ENCODE measurements around the gene EPHB1.

The EPHB1 gene

GRCh38 chr3:135172191-135172869 is 377.3 kb downstream of the EPHB1 start:
- no peak for DNase-seq

- no peak for DNase-seq
These were observed 380.7 kb downstream of the EPHB1 start for GRCh38 chr3:135175728-135176277.

- DNase-seq, result no peak
These were observed 381.8 kb downstream of the EPHB1 start for GRCh38 chr3:135176881-135177280.

GRCh38 chr3:135178566-135178965 is 383.5 kb downstream of the EPHB1 start:
- no peak for DNase-seq

GRCh38 chr3:135181408-135181807 is 386.3 kb downstream of the EPHB1 start:
- no peak for DNase-seq

GRCh38 chr3:135182364-135182998 is 387.4 kb downstream of the EPHB1 start:
- DNase-seq, result no peak

GRCh38 chr3:135190658-135191057 is 395.6 kb downstream of the EPHB1 start:
- no peak for DNase-seq

- DNase-seq, result no peak
These were observed 396.6 kb downstream of the EPHB1 start for GRCh38 chr3:135191708-135192107.

- no peak for DNase-seq
These were observed 397.9 kb downstream of the EPHB1 start for GRCh38 chr3:135192929-135193328.

GRCh38 chr3:135197246-135197645 is 402.2 kb downstream of the EPHB1 start:
- no peak for DNase-seq

- no peak for DNase-seq
These were observed 402.8 kb downstream of the EPHB1 start for GRCh38 chr3:135197856-135198255.

GRCh38 chr3:135199137-135199536 is 404.1 kb downstream of the EPHB1 start:
- DNase-seq, result no peak

- no peak for DNase-seq
These were observed 408.0 kb downstream of the EPHB1 start for GRCh38 chr3:135203026-135203425.

GRCh38 chr3:135213213-135213612 is 418.2 kb downstream of the EPHB1 start:
- DNase-seq, result no peak

GRCh38 chr3:135213822-135214221 is 418.8 kb downstream of the EPHB1 start:
- no peak for DNase-seq

GRCh38 chr3:135214400-135214799 is 419.3 kb downstream of the EPHB1 start:
- no peak for DNase-seq

- no peak for DNase-seq
These were observed 420.5 kb downstream of the EPHB1 start for GRCh38 chr3:135215516-135215915.

GRCh38 chr3:135216659-135217058 is 421.6 kb downstream of the EPHB1 start:
- no peak for DNase-seq

GRCh38 chr3:135217730-135218129 is 422.7 kb downstream of the EPHB1 start:
- no peak for DNase-seq

- no peak for DNase-seq
These were observed 423.2 kb downstream of the EPHB1 start for GRCh38 chr3:135218304-135218703.

GRCh38 chr3:135218782-135219181 is 423.7 kb downstream of the EPHB1 start:
- DNase-seq, result no peak

- no peak for DNase-seq
These were observed 429.8 kb downstream of the EPHB1 start for GRCh38 chr3:135224815-135225362.

- DNase-seq, result no peak
These were observed 431.0 kb downstream of the EPHB1 start for GRCh38 chr3:135226057-135226456.

- DNase-seq, result no peak
These were observed 433.1 kb downstream of the EPHB1 start for GRCh38 chr3:135228201-135228600.

Data from activated gamma-delta T cell (primary cell).